Measurements from ENCODE around the gene LRRN1.

LRRN1 gene

DNA sequence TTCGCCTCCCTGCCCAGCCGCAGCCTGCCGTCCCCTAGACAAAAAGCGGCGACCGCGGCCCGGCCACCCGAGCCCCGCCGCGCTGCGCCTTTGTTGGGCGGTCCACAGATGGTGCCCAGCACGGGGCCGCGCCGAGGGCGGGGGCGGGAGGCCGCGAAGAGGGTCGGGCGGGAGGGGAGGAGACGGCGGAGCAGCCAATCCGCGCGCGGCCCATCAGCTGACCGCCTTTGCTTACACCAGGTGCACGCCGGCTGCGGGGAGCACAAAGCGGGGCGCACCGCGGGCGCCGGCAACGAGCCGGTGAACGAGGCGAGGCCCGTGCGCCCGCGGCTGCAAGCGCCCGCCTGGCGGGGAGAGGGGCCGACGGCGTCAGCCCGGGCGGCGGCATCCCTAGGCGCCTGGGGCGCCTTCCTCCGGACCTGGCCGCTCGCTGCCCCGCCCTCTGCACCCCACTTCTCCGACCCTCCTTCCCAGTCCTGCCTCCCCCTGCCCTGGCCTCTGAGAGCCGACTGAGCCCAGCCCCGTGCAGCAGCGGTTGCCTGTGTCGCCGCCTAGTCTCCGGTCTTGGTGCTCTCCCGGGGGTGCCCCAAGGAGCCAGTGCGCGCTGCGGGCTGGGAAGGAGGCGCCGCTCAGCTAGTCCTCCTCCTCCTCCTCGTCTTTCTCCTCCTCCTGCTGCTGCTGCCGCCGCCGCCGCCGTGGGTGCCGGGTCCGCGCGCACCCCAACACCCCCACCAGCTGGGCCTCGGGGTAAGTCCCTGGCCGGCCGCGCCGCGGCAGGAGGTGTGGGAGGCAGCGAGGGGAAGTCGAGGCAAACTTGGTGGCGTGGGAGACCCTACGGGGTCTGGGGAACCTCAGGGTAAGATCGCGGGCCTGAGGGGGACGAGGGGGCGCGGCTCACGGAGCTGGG is at the start of gene LRRN1:
Gene LRRN1 (plus strand): TSS at position 259 of the 907 bp plus-strand sequence. CDS start 45,211 bp downstream, outside the sequence.
- peak; percentile 6 for DNase-seq

DNA sequence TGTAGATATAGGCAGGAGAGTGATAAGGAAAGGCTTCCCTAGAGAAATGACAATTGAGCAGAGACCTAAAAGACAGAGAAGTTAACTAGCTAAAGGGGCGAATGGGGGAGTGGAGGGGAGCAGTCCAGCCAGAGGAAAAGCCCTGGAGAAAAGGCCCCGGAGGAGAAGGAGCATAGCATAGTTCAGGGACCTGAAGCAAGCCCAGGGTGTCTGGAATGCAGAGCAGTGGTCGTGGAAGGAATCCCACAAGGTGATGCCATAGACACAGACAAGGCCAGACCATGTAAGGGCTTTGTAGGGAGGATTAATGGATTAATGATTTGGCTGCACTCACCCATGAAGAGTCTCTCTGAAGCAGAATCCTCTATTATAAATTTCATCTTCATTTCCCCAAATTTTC is 45.8 kb upstream of the LRRN1 start:
- no peak for DNase-seq

DNA sequence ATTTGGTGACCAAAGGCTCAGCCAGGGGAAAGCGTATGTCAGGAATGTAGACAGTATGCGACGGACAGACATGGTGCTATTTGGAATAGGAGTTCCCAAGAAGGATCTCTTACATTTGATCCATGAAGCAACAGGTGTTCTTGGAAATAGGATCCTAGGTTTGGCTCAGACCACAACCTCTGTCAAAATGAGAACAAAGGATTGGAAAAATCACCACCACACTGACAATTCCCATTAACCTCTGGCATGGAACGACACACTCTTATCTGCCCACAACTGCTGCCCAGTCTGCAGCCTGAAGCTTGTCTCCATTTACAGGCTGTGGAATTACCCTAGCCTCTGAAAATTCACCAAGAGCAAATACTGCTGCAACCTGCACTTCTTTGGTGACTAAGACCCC is 33.6 kb upstream of the LRRN1 start:
- no peak for DNase-seq

DNA sequence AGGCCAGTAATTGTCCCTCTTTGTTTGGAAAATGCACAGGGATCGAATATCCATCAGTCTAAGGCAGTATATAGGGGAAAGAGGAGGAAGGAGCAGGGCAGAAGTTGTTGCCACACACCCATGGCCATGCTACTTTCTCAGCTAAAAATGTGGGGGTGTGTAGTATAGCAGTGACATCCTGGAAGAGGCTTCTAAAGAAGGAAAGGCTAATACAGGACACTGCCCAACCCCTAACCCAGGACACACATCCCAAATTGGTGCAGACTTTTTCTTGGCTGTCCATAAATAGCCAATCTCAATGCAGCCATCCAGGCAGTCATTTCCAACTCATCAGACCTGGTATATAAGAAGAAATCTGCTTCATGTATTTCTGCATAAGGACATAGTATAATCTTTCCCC is 33.1 kb upstream of the LRRN1 start:
- no peak for DNase-seq

DNA sequence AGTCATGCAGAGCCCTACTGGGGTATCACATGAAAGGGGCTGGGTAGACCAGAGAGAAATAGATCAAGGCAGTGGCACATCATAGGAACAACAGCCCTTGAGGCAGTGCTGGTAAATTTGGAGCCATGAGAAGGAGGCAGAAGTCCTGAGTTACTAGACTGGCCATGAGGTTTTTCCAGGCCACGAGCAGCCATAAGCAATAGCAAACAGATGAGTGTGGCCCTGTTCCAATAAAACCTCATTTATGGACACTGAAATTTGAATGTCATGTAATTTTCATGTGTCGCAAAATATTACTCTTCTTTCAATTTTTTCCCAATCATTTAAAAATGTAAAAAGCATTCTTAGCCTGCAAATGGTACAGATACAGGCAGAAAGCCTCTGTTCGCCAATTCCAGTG is 28.1 kb upstream of the LRRN1 start:
- no peak for DNase-seq

DNA sequence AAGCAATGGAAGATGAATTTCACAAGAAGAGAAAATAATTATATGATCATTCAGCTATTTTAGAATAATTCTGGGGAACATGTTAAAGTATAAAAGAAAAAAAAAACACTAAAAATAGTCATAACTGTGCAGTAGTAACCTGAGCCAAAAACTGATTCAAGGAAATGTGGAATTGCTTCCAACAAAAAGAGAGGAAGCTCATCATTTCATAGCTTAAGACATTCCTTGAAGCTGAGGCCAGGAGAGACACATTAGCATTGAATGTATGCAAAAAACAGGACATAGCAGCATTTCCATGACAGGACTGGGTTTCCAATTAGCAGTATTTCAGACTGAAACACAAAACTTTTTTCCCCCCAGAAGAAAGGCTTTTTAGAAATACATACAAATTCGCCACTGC is 27.7 kb upstream of the LRRN1 start:
- no peak for DNase-seq

DNA sequence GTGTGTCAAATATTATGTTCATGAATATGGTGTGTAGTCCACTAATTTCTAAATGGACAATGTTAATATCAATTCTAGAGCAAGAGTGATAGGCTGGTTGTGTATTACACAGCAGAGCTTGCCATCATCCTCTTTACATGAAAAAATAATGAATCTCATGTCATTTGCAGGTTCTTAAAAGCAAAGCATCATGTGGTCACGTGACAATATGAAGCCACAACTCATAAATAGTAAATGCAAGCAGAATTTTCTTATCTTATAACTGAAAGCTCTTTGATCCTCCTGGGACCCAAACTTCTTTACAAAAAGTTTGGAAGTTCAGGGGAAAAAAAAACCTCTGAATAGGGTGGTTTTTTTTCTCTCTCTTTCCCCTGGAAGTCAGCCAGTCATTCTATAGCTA is 26.9 kb upstream of the LRRN1 start:
- DNase-seq, result no peak

DNA sequence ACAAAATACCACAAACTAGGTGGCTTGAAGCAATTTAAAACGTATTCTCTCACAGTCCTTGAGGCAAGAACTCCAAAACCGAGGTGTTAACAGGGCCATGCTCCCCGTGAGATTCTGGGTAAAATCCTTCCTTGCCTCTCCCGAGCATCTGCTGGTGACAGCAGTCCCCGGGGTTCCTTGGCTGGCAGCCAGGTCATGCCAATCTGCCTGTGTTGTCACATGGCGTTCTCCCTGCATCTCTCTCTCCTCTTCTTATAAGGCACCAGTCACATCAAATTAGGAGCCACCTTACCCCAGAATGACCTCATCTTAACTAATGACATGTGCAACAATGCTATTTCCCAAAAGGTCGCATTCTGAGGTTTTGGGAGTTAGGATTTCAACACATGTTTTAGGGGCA is 26.3 kb upstream of the LRRN1 start:
- DNase-seq, result no peak

DNA sequence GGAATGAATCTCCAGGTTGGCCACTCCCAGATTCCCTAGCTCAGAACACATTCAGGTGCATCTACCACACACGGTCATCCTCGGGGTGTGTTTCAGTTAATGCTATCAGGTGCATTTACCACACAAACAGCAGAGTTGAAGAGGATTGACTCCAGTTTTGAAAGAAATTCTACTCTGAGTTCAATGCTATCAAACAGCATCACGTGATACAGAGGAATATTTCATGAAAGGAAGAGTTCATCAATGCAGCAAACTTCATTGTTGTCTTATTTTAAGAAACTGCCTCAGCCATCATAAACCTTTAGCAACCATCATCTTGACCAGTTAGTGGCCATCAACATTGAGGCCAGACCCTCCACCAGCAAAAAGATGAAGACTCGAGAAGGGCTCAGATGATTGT is 22.6 kb upstream of the LRRN1 start:
- no peak for DNase-seq

DNA sequence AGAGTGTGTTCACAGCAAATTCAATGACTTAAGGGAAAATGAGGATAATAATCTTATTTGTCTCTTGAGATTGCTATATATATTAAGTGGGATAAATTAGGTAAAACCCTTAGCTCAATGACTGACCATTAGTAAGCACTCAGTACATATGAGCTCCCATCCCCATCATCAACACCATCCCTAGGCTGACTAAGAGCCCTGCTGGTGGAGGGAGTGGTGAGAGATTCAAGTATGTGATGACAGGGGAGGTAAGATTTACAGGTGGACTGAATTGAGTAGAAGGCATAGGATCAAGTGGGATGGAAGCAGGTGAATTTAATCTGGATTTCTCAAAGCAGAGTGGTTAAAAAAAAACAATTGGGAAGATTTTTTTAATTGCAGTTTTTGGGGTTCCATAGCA is 21.0 kb upstream of the LRRN1 start:
- DNase-seq, result no peak

DNA sequence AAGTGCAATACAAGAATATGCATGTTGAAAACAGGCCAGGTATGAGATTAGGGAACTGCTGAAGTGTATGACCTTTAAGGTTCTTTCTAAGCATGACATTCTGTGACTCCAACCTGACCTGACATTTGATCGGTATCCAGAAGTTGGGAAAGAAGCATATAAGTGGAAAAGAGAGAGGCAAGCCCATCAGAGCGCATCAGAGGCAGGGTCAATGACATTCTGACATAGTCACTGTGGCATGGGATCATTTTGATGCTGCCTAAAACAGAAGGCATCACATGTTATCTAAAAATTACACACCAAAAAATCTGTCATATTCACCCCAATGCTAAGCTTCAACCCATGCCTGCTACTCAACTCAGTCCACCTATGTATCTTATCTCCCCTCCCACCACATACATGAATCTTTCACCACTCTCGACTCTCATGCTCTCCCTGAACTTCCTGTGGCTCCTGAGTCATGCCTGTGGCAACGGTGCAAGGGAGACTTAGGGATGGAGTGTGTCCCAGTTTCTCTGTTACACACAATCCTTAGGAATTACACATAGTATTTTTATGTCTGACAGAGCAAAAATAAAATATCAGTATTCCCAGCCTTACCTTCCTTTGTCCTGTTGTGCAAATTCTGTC is 20.5 kb upstream of the LRRN1 start:
- DNase-seq, result no peak

DNA sequence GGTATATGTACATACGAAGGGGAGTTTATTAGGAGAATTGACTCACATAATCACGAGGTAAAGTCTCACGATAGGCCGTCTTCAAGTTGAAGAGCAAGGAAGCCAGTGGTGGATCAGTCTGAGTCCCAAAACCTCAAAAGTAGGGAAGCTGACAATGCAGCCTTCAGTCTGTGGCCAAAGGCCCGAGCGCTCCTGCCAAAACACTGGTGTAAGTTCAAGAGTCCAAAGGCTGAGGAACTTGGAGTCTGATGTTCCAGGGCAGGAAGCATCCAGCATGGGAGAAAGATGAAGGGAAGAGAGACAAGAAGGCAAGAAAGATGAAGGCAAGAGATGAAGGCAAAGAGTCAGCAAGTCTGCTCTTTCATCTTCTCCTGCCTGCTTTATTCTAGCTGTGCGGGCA is 16.8 kb upstream of the LRRN1 start:
- no peak for DNase-seq

DNA sequence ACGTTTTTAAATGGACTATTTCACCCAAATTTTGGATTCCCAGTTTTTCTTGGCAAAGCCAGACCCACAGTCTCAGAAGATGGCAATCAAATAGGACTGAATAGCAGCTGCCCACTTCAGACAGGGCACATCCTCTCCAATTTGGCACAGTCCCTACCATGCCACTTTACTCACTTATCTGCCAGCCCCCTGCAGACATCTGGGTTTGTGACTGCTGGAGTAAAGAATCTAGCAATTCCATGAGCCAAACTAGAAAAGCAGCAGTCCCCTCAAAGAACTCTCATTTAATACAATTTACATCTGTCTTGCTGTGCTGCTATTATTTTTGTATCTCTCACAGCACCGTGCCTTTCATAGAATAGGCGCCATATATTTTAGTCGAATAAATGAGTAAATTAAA is 16.0 kb upstream of the LRRN1 start:
- DNase-seq, result no peak

DNA sequence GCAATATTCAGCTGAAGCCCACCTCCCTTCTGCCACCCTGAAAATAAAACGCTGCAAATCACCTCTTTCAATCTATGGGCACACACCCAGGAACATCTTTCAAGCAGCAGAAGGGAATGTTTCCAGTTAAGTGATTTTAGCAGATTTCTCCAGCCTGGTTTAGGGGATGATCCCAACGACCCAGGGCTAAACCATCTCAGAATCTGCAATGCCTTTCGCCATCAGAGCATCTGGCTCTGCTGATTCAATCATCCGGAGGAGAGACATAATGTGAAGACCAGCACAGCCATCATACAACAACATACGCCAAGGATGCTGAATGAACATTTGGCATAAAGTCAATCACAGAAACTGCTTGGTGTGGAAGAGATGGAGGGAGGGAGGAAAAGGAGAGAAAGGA is 15.5 kb upstream of the LRRN1 start:
- DNase-seq, result no peak

DNA sequence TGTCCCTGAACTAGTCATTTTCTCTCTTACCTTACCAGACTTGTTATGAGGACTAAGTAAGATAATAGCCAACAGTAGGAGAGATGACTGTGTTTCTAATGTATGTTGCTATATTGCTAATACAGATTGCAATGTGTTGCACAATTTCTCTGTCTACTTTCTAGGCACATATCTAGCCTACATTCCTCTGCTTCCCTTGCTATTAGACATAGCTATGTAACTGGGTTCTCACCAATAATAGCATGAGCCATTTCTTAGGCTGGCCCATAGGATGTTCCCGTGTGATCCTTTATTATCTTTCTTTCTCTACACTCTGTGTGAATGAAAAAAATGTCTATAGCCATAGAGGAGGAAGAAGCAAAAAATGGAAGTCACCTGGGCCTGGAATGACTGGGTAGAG is 6.8 kb upstream of the LRRN1 start:
- no peak for DNase-seq

DNA sequence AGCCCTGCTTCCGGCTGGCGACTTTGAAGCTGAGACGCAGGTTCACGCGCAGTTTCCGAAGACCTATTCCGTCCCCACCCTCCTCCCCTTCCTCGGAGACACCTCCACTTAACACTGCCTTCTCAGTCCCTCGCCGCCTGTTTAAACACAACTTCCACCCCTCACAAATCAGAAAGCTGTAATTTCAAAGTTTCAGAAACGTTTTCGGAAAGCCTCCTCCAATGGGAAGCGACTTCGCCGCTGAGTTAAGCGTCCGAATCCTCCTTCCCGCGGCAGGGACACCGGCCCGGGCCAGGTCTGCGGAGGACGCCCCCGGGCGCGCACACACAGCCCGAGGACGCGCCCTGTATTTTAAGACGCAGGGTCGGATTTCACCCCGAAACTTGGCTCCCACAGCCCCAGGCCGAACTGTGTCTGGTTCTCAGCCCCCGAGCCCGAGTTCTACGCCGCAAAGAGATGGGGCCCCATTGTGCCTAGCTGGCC is 559 bp upstream of the LRRN1 start:
- DNase-seq, result peak; percentile 1

DNA sequence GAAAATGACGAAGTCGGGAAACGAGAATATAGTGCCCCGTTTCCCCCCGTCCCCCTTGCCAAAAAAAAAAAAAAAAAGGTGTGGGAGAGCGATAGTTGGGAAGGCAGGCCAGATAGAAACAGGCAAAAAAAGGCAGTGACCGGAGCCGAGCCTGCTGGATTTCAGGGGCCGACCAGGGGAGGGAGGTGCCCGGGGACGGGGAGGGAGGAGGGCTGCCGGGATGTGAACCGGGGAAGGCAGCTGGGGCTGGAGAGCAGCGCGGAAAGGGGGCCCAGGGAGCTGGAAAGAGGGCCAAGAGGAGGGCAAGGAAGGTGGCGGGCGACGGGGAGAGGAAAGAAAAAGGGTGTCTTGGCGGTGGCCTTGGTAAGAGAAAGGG is 837 bp downstream of the LRRN1 start:
- no peak for DNase-seq

DNA sequence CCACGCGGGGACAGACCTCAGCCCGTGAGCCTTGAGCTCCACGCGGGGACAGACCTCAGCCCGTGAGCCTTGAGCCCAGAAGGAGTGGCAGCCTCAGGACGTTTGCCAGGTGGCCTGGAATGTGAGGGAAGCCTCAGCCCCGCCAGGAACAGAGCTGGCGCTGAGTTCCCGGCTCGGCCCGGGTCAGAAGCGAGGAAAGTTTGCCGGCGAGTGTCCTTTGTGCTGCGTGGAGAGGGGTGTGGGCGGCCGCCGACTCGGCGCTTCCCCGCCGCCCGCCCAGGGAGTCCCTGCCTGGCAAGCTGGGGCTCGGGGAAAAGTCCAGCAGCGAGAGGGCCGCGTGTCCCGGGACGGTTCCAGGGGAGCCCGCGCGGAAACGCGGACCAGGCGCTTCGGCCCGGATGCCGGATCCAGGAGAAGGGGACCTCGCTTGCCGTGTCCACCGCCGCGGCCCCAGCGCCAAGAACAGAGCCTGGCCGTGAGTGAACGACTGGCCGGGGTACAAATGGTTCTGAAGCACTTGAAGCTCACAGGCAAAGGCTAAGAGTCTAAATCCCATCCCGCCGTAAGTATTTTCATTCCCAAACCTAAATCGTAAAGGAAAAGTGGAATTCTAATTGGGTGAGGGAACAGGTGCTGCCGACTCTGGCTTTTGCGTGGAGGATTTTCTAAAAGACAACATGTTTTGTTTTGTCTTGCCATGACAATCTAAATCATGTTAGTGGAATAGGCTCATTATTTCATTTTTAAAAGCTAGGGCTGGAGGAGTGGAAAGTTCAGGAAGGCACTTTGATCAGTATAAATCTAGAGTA is 1.7 kb downstream of the LRRN1 start:
- peak; percentile 6 for DNase-seq

DNA sequence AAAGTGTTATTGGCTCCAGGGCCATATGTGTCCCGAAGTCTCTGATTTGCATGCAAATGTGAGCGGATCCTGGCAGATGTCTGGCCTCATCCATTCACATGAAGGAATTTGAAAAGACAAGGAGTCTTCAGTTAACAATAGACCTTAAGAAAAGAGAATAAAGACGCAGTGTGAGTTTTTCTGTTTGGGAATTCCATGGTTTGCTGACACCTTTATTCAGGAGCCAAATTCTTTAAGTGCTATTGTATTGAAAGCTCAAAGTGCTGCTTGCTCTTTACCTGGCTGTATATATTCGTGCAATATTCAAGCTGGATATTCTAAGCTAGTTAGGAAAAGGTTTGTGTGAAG is 2.2 kb downstream of the LRRN1 start:
- DNase-seq, result no peak

DNA sequence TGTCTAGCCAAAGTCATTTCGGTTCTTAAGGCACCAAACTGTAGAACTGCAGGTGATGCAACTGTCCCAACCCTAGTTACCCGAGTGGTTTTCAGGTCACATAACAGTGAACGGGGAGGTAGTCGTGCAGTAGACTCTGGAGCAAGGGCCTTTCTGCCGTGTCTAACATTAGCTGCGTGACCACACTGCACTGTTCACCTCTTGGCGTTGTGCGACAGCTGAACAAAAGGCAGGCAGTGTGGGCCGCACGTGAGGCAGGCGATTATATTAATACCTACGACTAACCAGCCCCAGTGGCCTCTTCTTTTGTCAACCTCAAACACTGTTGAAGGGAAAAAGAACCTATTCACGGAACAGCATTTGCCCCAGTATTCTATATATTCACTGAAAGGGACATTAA is 2.8 kb downstream of the LRRN1 start:
- no peak for DNase-seq

DNA sequence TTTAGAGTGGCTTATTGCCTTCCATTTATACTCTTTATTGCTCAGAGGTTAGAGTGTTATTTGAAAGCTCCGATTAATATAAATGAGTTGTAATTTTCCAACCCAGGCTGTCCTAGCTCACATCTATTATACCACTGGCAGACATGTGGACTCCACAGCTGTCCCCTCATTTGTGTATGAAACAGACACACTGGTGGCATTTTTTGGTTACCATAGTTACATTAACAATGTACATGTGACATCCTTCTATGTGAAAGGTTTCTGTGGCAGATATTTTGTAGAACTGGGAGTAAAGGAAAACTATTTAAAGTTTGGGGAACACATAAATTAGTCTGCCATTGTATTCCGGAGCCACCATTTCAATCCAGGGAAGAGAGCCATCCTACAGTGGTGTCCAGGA is 5.3 kb downstream of the LRRN1 start:
- DNase-seq, result no peak

DNA sequence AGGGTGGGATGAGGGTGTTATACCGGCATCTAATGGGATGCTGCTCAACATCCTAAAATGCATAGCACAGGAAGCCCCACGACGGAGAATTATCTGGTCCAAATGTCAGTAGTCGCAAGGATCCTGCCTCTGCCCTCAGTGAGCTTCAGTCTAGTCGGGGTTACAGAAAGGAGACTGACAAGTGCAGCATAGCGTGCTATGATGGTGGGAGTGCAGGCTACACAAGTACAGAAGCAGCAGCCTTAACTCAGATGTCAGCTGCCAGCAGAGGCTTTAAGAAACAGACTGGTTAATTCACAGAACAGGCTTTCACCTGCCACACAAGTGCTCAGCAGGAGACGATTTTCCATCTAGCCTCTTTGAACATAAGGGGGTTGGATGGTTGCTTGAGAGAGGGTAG is 6.9 kb downstream of the LRRN1 start:
- no peak for DNase-seq

DNA sequence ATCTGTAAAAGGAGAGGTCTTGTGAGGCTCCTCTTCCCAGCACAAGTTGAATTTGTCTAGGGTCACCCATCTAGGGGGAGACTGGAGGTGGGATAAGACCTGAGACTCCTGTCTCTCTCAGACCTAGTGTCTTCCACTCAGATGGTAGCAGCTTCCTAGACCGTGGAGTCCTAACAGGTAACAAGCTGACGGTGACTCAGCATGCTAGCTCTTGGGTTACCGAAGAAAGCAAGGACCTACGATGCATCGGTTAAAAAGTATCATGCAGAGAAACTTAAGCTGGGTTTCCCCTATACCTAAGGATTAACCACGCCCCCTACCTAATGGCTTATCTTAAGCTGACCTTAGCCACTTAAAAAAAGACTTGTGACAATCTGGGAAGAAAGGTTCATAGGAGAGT is 7.6 kb downstream of the LRRN1 start:
- no peak for DNase-seq

DNA sequence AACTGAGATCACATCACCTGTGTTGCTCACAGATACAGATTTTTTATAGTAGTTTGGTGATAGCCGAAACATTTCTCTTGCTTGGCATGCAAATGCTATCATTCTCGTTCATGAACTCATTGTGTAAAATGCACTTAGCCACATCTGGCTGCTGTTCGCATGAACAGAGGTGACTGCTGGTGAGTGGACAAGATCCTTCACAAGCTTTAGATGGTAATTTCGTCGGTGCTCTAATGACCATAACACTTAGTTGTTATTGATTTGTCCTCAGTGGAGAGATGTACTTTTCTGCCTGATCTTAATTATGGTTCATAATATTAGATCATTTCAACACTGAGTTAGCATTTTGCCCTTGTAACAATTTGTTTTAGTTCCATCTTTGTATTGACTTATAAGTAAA is 13.8 kb downstream of the LRRN1 start:
- no peak for DNase-seq

Data from suppressor macrophage treated with lipopolysaccharide for 4 hours (primary cell).